IPS DF 19.7 (cell line): Measurements from ENCODE around the gene MAP2K5.

Experiments used
- DNase-seq: peaks from one replicate; pipeline ENCODE4 v3.0.0-alpha.2; 2013; ENCODE audit warnings: low read depth, low spot score

Gene MAP2K5

GRCh38 chr15:67835297-67836133 lies 293.0 kb downstream of the MAP2K5 start:
- DNase-seq: no peak

DNA sequence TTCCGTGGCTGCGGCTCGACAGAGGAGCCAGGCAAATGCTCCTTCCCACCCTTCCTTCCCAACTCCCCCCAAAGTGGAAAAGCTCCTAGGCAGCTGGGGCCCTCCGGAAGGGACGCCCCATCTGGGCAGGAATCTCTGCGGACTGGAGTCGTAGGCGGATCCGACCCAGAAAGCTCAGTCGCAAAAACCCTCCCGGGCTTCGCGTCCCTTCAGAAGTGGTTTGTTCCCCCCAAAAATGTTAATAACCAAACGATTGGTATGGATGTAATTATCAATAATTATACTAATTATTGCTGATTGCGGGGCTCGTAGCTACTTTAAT lies 293.6 kb downstream of the MAP2K5 start:
- DNase-seq: no peak

DNA sequence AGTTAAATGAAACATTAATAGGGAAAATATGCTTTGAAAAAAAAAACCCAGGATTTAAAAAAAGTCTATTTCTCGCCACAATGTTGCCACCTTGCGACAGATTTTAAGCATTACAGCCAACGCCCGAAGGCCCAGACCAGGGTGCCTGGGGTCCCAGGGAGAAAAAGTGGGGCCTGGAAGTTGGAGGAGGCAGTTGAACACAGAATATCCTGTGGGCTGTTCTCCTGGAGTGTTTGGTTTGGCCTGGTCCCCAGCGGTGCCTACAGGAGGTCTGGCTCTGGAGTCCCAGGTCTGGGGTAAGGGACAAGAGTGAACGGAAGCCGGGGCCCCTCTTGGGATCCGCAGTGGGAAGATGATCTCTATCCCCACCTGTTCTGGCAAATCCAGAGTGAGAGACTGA lies 294.0 kb downstream of the MAP2K5 start:
- no peak for DNase-seq

GRCh38 chr15:67836955-67837354 lies 294.5 kb downstream of the MAP2K5 start:
- no peak for DNase-seq

DNA sequence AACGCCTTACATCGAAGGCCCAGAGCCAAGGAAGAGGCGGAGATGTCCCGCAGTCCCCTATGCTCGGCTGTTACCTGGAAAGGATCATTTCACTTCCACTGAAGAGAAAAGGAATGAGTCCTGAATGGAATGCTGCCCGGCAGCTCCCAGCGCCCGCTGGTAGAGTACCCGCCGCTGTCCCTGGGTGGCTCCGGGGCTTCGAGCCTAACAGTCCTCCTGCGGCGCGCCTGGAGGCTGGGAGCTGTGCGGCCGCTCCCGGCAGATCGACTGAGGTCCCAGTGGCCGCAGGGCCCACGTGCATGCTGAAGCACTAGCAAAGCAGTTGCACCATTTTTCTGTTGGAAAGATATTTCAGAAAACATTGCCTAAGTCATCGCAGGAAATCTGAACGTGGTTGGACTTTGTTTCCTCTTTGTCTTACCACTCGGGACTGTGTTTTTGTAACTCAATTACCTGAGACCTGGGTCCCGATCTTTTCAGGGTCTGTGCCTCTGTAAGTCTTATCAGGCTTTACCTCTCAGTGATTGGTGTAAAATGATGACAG lies 296.4 kb downstream of the MAP2K5 start:
- DNase-seq: no peak

GRCh38 chr15:67839499-67839928 lies 297.0 kb downstream of the MAP2K5 start:
- DNase-seq: no peak

GRCh38 chr15:67839929-67840748 lies 297.6 kb downstream of the MAP2K5 start, which contains the start of gene RNU6-1:
TSS of gene RNU6-1 (minus strand) at chr15:67840045.
- no peak for DNase-seq

- DNase-seq: no peak
Observed at GRCh38 chr15:67840749-67841512, 298.4 kb downstream of the MAP2K5 start.

DNA sequence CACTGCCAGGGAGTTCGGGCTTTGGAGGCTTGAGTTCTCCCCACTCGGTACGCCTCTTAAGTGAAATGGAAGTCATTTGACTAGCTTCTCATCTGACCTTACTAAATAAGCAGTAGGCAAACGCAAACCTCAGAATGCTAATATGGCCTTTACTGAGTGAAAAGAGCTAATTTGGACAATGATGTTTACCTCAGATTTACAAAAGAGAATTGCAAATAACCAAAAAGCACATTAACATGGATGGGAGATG lies 298.9 kb downstream of the MAP2K5 start:
- DNase-seq: no peak

DNA sequence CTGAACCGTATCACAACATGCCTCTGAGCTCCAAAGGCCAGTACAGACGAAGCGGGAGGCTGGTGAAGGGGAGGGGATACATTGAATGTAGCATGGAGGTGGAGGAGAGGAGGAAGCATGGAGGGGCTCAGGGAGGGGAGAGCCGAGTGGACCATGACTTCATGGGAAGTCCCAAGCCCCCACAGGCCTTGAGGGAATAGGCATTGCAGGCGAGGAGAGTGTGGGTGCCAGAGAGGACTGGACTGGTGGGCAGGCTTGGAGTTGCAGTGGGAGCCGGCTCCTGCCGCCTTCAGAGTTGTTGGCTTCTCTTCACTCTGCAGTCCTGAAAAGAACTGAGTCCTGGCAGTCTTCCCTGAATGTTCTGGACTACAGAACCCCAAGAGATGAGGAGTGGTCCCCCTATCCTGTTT lies 300.6 kb downstream of the MAP2K5 start:
- no peak for DNase-seq

GRCh38 chr15:67843571-67844387 lies 301.3 kb downstream of the MAP2K5 start:
- no peak for DNase-seq

DNA sequence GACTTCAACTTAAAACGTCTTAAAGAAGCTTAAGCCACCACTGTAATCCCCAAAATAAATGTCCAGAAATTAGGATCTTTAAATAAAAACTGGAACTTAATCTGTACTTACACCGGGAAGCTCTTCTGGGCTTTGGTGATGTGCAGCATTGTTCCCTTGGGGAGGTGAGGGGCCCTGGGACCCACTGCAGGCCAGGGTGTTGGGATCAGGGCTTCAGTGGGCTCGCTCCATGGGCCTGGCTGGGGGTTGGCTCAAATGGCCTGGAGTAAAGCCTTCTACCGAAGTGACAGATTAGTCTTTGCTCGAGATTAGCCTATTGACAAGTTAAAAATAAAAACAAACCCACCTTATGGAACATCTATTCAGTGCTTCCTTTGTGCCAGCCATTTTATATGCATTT lies 303.5 kb downstream of the MAP2K5 start:
- no peak for DNase-seq

GRCh38 chr15:67849538-67849937 lies 307.0 kb downstream of the MAP2K5 start:
- DNase-seq: no peak

- no peak for DNase-seq
Observed at GRCh38 chr15:67850336-67850735, 307.8 kb downstream of the MAP2K5 start.

DNA sequence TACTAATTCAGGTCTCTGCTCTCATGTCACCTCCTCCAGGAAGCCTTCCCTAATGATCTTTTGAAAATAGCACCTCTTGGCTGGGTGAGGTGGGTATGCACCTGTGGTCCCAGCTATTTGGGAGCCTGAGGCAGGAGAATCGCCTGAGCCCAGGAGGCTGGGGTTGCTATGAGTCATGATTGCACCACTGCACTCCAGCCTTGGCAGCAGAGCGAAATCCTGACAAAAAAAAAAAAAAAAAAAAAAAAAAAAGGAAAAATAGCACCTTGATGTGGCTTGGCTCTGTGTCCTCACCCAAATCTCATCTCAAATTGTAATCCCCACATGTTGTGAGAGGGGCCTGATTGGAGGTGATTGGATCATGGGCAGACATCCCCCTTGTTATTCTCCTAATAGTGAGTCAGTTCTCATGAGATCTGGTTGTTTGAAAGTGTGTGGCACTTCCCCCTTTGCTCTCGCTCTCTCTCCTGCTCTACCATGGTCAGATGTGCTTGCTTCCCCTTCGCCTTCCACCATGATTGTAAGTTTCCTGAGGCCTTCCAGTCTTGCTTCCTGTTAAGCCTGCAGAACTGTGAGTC lies 308.6 kb downstream of the MAP2K5 start:
- DNase-seq: no peak

GRCh38 chr15:67852418-67852817 lies 309.9 kb downstream of the MAP2K5 start:
- DNase-seq: no peak

GRCh38 chr15:67853454-67853853 lies 311.0 kb downstream of the MAP2K5 start:
- DNase-seq: no peak

- DNase-seq: no peak
Observed at GRCh38 chr15:67854358-67854757, 311.9 kb downstream of the MAP2K5 start.

DNA sequence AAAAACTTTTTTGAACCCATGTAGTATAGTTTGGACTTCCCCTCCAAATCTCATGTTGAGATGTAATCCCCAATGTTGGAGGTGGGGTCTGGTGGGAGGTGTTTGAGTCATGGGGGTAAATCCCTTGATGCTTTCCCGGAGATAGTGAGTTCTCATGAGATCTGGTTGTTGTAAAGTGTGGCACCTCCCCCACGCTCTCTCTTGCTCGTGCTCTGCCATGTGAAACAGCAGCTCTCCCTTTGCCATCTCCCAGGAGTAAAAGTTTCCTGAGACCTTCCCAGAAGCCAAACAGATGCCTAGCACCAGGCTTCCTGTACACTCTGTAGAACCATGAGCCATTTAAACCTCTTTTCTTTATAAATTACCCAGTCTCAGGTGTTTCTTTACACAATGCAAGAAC lies 313.3 kb downstream of the MAP2K5 start:
- DNase-seq: no peak
